ENCODE results near the gene HUNK.

The HUNK gene

GRCh38 chr21:31967334-31967733 lies 94.5 kb downstream of the HUNK start:
- DNase-seq: no peak

- no peak for DNase-seq
Observed at GRCh38 chr21:31972622-31973021, 99.8 kb downstream of the HUNK start.

GRCh38 chr21:31973402-31973944 lies 100.7 kb downstream of the HUNK start:
- no peak for DNase-seq

GRCh38 chr21:31974454-31974985 lies 101.7 kb downstream of the HUNK start:
- DNase-seq: no peak

GRCh38 chr21:31975491-31975890 lies 102.7 kb downstream of the HUNK start:
- DNase-seq: no peak

GRCh38 chr21:31977816-31978215 lies 105.0 kb downstream of the HUNK start:
- DNase-seq: no peak

- DNase-seq: no peak
Observed at GRCh38 chr21:31983120-31983519, 110.3 kb downstream of the HUNK start.

GRCh38 chr21:31983554-31983953 lies 110.7 kb downstream of the HUNK start:
- no peak for DNase-seq

GRCh38 chr21:31985398-31985797 lies 112.6 kb downstream of the HUNK start:
- DNase-seq: no peak

- no peak for DNase-seq
Observed at GRCh38 chr21:31986035-31986856, 113.4 kb downstream of the HUNK start.

- DNase-seq: no peak
Observed at GRCh38 chr21:31987696-31988095, 114.9 kb downstream of the HUNK start.

GRCh38 chr21:31988492-31989290 lies 115.9 kb downstream of the HUNK start:
- no peak for DNase-seq

- no peak for DNase-seq
Observed at GRCh38 chr21:31991356-31992331, 118.8 kb downstream of the HUNK start.

GRCh38 chr21:31992391-31992790 lies 119.6 kb downstream of the HUNK start:
- no peak for DNase-seq

- DNase-seq: no peak
Observed at GRCh38 chr21:31993826-31994825, 121.3 kb downstream of the HUNK start.

GRCh38 chr21:31997191-31997590 lies 124.4 kb downstream of the HUNK start:
- no peak for DNase-seq

GRCh38 chr21:31999810-32000468 lies 127.1 kb downstream of the HUNK start:
- DNase-seq: no peak

- no peak for DNase-seq
Observed at GRCh38 chr21:32001390-32001789, 128.6 kb downstream of the HUNK start.

- no peak for DNase-seq
Observed at GRCh38 chr21:32003411-32003810, 130.6 kb downstream of the HUNK start.

- no peak for DNase-seq
Observed at GRCh38 chr21:32004291-32004690, 131.5 kb downstream of the HUNK start.

Data from T1000 (cell line).